GM23338 (cell line): ENCODE measurements around the gene ME3. TPM values are rescaled to one million over a fixed set of nuclear protein-coding genes. Genes with fewer than 3 reads are reported as not detected.

Source experiments
- ATAC-seq: fragments of 200-7000 bp; cut with Tn5 transposase; 3 replicates; pipeline ENCODE4 v1.9.1; 2020
- DNase-seq: peaks from one replicate; pipeline ENCODE4 v3.0.0-alpha.2; 2015; ENCODE audit warnings: low spot score
- H2AFZ ChIP-seq: fragments of 200-600 bp; sonication (generic); 2 replicates; pipeline ENCODE4 v1.8.0; 2016; ENCODE audit warnings: antibody characterized with exemption, mild to moderate bottlenecking, moderate library complexity
- H3F3A ChIP-seq: fragments of 200-600 bp; sonication (generic); replicated peaks from 2 replicates; pipeline ENCODE4 v1.8.0; 2017; ENCODE audit warnings: antibody characterized with exemption, mixed run types, low read depth
- H3K27ac ChIP-seq: fragments of 200-600 bp; sonication (generic); 2 replicates; pipeline ENCODE4 v1.6.1; 2016; ENCODE audit warnings: low read depth
- H3K27me3 ChIP-seq: fragments of 200-600 bp; sonication (generic); 2 replicates; pipeline ENCODE4 v1.8.0; 2016; ENCODE audit warnings: mild to moderate bottlenecking, mixed run types, moderate library complexity; ENCODE audit not compliant: insufficient read depth
- H3K36me3 ChIP-seq: fragments of 200-600 bp; sonication (generic); 2 replicates; pipeline ENCODE4 v1.8.0; 2016; ENCODE audit warnings: mild to moderate bottlenecking; ENCODE audit not compliant: insufficient read depth
- H3K4me1 ChIP-seq: fragments of 200-600 bp; sonication (generic); 2 replicates; pipeline ENCODE4 v1.8.0; 2016; ENCODE audit warnings: mild to moderate bottlenecking, moderate library complexity; ENCODE audit not compliant: insufficient read depth
- H3K4me2 ChIP-seq: fragments of 200-600 bp; sonication (generic); 2 replicates; pipeline ENCODE4 v1.7.1; 2017; ENCODE audit warnings: mixed run types
- H3K4me3 ChIP-seq: fragments of 200-600 bp; sonication (generic); 2 replicates; pipeline ENCODE4 v1.6.1; 2016; ENCODE audit warnings: mixed run types
- H3K79me2 ChIP-seq: fragments of 200-600 bp; sonication (generic); replicated peaks from 2 replicates; pipeline ENCODE4 v1.8.0; 2017; ENCODE audit warnings: mild to moderate bottlenecking; ENCODE audit not compliant: insufficient read depth
- H3K9me2 ChIP-seq: fragments of 200-600 bp; sonication (generic); 2 replicates; pipeline ENCODE4 v1.8.0; 2017; ENCODE audit not compliant: insufficient read depth
- H4K20me1 ChIP-seq: fragments of 200-600 bp; sonication (generic); replicated peaks from 2 replicates; pipeline ENCODE4 v1.8.0; 2017; ENCODE audit warnings: mild to moderate bottlenecking; ENCODE audit not compliant: insufficient read depth
- H3K27ac Mint-ChIP-seq: 2 replicates; pipeline ENCODE4 v1.8.0; 2020; ENCODE audit warnings: inconsistent platforms, mild to moderate bottlenecking, moderate library complexity, mixed read lengths
- H3K27me3 Mint-ChIP-seq: 3 replicates; pipeline ENCODE4 v1.8.0; 2022; ENCODE audit warnings: low read depth, mild to moderate bottlenecking, moderate library complexity, mixed read lengths, inconsistent platforms; ENCODE audit not compliant: insufficient read depth, poor library complexity
- H3K36me3 Mint-ChIP-seq: 3 replicates; pipeline ENCODE4 v1.8.0; 2021; ENCODE audit warnings: low read depth, mild to moderate bottlenecking, inconsistent platforms, moderate library complexity, mixed read lengths
- H3K4me1 Mint-ChIP-seq: 3 replicates; pipeline ENCODE4 v1.8.0; 2020; ENCODE audit warnings: mild to moderate bottlenecking, inconsistent platforms, mixed read lengths
- H3K4me3 Mint-ChIP-seq: 3 replicates; pipeline ENCODE4 v1.8.0; 2021; ENCODE audit warnings: moderate library complexity, mild to moderate bottlenecking, inconsistent platforms, mixed read lengths
- H3K9me3 Mint-ChIP-seq: 3 replicates; pipeline ENCODE4 v1.8.0; 2020; ENCODE audit warnings: moderate library complexity, mild to moderate bottlenecking, inconsistent platforms, mixed read lengths
- CREB1 ChIP-seq: fragments of 250-450 bp; sonication (Bioruptor Pico); IDR thresholded peaks from 2 replicates; pipeline ENCODE4 v1.5.0; 2020; ENCODE audit warnings: low read depth, mild to moderate bottlenecking, moderate library complexity
- CTCF ChIP-seq, 2 experiments: fragments of 200-600 bp in 1 of 2; sonication (generic) in 1 of 2; conservative IDR thresholded peaks; 2 replicates each; pipeline versions ENCODE4 v1.5.1 to v1.6.1; 2016 to 2017; ENCODE audit warnings: antibody characterized with exemption in 2 of 2, low read depth in 2 of 2, mild to moderate bottlenecking in 2 of 2, moderate library complexity in 1 of 2
- EZH2phosphoT487 ChIP-seq: fragments of 200-600 bp; sonication (generic); IDR thresholded peaks from one replicate; pipeline ENCODE4 v1.8.1; 2018; ENCODE audit warnings: antibody characterized with exemption; ENCODE audit not compliant: unreplicated experiment
- JUNB ChIP-seq: IDR thresholded peaks from one replicate; pipeline ENCODE4 v1.6.1; 2016; ENCODE audit warnings: antibody characterized with exemption; ENCODE audit not compliant: unreplicated experiment
- STAT1 ChIP-seq: IDR thresholded peaks from one replicate; pipeline ENCODE4 v1.6.1; 2016; ENCODE audit warnings: antibody characterized with exemption; ENCODE audit not compliant: unreplicated experiment
- ZNF114 ChIP-seq: fragments of 250-450 bp; sonication (Bioruptor Pico); IDR thresholded peaks from 2 replicates; pipeline ENCODE4 v1.5.0; 2020; ENCODE audit warnings: mild to moderate bottlenecking, moderate library complexity
- ZNF331 ChIP-seq: fragments of 250-450 bp; sonication (Bioruptor Pico); IDR thresholded peaks from 2 replicates; pipeline ENCODE4 v1.5.0; 2020; ENCODE audit warnings: low read depth, mild to moderate bottlenecking, moderate library complexity
- ZNF462 ChIP-seq: fragments of 250-450 bp; sonication (Bioruptor Pico); IDR thresholded peaks from 2 replicates; pipeline ENCODE4 v1.5.0; 2020; ENCODE audit warnings: mild to moderate bottlenecking, moderate library complexity
- polyA plus RNA-seq: library from polyadenylated mRNA; unstranded; fragments of >200 nt; fragmentation: Nextera tagmentation; extraction: Ambion mirVana; gene quantifications from 2 replicates; pipeline ENCODE4 v1.2.1, GENCODE V29; 2016
- total RNA-seq: library from RNA; depleted of rRNA; stranded (reverse); fragments of >200 nt; shearing (Covaris generic); gene quantifications from 2 replicates; pipeline ENCODE4 v1.2.3, GENCODE V29; 2014

ME3 gene
- total and polyA plus RNA-seq, 2 experiments from 2014 or later = 1.3 to 4.0 TPM

- H3K4me1 Mint-ChIP-seq = peaks cover 9% of the 10 kb centered on the region
These were observed 161.3 kb downstream of the ME3 start for GRCh38 chr11:86511086-86511551.

More at GRCh38 chr11:86511086-86511551, 161.3 kb downstream of the ME3 start:
- H2AFZ ChIP-seq = no peak overlapping the region
- Mint-ChIP-seq H3K9me3 (no peaks in the 10 kb centered on the region), H3K4me3 (no peak overlapping the region), H3K27ac (no peak overlapping the region), H3K36me3 (no peaks in the 10 kb centered on the region), H3K27me3 (no peaks in the 10 kb centered on the region)
- 0 out of 2 replicates have a peak, but pooled peaks cover 6% of the 10 kb centered on the region for H3K36me3 ChIP-seq
- H3K27ac ChIP-seq = no peak overlapping the region
- ATAC-seq = no peak
- H3K79me2 ChIP-seq = no peaks in the 10 kb centered on the region
- H3K4me2 ChIP-seq = no peak overlapping the region
- peaks cover 22% of the 10 kb centered on the region for H3K4me1 ChIP-seq
- no peaks in the 10 kb centered on the region for H3K27me3 ChIP-seq
- no peaks in the 10 kb centered on the region for H4K20me1 ChIP-seq
- no peaks in the 10 kb centered on the region for H3F3A ChIP-seq
- TF ChIP-seq JUNB (no peak), CTCF (conservative IDR thresholded peaks at IDR 0.05; ENCODE audit: low read depth in 2 of 2) (no peak), STAT1 (no peak), CREB1 (CRISPR knock-in tag) (no peak), ZNF462 (no peak), ZNF114 (CRISPR knock-in tag) (no peak), EZH2phosphoT487 (no peak), ZNF331 (CRISPR knock-in tag) (no peak)
- no peak for DNase-seq
- H3K9me2 ChIP-seq = peaks cover 15% of the 10 kb centered on the region; the same call in 1 of the 2 replicates
- no peak overlapping the region for H3K4me3 ChIP-seq
